ENCODE results near the gene PLCB3. TPM values are rescaled to one million over a fixed set of nuclear protein-coding genes. Genes with fewer than 3 reads are reported as not detected.
A peak's percentile ranks its signal among the peaks of the same experiment; 100 is the strongest.

Gene PLCB3
- total RNA-seq, 1 experiment from 2014 or later: 42.3 TPM

DNA sequence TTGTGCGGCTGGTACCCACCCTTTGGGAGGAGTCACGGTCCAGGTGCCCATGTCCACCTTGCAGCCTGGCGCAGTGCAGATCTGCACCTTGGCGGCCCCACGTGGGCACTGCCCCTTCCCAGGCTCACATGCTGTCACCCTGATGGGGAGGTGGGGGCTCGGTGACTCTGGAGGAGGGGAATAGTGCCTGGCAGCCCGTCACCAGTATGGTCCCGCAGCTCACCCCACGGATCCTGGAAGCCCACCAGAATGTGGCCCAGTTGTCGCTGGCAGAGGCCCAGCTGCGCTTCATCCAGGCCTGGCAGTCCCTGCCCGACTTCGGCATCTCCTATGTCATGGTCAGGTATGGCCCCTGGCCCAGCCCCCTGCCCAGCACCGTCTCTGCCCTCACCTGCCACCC is 30.5 kb upstream of the PLCB3 start:
- DNase-seq (ENCODE audit: low read depth): no peak

DNA sequence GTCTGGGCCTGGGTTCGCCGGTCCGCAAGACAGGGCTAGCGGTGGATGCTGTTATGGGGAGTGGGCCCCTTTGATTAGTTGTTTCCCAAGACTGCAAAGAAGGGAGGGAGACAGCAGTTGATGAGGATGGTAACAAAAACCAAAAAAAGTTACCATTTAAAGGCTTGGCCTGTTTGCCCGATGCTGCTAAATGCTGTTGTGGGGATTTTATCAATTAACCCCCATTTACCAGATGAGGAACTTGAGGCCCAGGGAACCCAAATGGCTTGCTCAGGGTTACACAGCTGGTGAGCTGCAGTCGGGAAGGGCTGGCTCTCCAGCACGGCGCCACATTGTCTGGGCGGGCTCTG is 28.7 kb upstream of the PLCB3 start:
- DNase-seq (ENCODE audit: low read depth): no peak

- no peak for DNase-seq (ENCODE audit: low read depth)
Measured at GRCh38 chr11:64223001-64223651, 28.2 kb upstream of the PLCB3 start.

DNA sequence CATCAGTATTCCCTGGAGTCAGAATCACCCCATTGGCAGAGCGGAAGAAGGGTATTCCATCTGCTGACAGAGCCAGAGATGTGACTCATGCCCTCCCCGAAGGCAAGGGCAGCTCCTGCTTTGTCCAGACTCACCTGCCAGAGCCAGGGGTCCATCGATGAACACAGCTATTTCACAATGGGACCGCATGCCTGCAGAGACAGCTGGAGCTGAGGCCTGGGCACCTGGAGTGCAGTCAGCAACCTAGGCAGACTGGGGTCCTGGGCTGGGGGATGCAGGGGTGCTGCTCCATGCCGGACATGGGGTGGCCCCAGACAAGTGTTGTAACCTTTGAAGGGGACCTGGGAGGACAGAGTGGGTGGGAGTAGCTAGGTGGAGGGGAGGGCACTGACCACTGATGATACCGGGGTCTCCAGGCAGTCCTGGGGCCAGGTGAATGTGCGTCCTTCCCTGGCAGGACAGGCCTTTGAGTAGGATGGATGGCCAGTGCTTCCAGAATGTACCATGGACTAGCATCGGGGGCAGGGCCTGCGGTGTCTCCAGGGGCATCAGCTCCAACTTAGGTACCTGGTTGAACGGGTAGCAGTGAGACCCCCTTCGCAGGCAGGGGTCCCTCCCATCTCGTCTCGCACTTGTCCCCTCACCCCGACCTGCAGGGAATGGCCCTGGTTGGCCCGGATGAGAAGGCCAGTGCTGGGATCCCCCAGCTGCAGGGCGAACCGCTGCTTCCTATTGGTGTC is 27.0 kb upstream of the PLCB3 start:
- peak; percentile 68 for DNase-seq (ENCODE audit: low read depth)

DNA sequence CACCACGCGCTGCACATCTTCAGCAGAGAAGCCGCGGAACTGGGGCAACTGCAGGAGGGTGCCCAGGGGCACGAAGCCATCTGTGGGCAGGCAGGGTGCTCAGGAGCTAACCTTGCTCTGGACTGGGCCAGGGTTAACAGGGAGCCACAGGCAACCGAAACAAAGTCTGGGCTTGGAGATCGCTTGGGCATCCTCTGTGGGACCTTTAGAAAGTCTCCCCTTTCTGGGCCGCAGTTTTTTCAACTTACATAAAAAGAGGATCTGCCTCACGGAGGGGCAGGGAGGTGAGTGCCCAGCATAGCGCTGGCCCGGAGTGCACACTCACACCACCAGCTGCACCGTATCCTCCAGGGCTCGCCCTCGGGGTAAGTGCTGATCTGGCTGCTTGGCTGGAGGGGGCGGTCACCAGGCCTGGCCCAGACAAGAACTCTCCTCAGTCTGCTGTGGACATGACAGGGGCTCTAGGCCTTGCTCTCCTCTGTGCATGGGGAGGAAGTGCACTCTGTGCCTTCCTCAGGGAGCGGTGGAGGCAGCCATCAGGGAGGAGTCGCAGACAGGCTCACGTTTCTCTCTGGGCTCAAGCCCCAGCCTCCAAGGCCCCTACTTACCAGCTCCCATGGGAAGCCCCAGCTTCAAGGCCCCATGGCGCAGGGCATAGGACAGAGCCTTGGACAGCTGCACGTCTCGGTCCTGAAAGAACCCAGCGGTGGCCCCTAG is 26.3 kb upstream of the PLCB3 start:
- no peak for DNase-seq (ENCODE audit: low read depth)

- DNase-seq (ENCODE audit: low read depth): peak; percentile 80
Measured at GRCh38 chr11:64225608-64226506, 25.5 kb upstream of the PLCB3 start, which contains the start of the genes NUDT22 and TRPT1. Gene NUDT22 (plus strand): TSS chr11:64226274. CDS start chr11:64226653, 379 bp downstream. Gene TRPT1 (minus strand): TSS chr11:64226186. CDS start chr11:64225860, 326 bp downstream.

- peak; percentile 32 for DNase-seq (ENCODE audit: low read depth)
Measured at GRCh38 chr11:64226507-64227051, 24.8 kb upstream of the PLCB3 start.

DNA sequence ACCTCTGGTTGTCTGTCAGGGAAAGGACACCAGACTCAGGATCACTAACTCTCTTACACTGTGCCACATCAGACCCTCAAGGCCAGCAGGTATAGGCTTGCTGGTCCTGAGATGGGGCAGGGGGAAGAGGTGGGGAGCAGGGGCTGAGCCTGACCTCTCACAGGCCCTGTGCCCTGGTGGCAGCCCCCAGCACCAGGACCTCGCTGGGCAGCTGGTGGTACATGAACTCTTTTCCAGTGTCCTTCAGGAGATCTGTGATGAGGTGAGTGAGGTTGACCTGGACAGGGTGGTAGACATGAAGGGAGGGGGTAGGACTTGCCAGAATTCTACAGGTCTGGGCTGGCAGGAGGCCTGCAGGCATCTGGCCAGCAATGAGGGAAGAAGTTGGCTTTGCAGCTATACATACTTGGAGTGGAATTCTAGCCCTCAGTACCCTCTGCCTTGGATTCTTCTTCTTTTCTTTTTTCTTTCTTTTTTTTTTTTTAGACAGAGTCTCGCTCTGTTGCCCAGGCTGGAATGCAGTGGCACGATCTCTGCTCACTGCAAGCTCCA is 23.8 kb upstream of the PLCB3 start:
- DNase-seq (ENCODE audit: low read depth): no peak

DNA sequence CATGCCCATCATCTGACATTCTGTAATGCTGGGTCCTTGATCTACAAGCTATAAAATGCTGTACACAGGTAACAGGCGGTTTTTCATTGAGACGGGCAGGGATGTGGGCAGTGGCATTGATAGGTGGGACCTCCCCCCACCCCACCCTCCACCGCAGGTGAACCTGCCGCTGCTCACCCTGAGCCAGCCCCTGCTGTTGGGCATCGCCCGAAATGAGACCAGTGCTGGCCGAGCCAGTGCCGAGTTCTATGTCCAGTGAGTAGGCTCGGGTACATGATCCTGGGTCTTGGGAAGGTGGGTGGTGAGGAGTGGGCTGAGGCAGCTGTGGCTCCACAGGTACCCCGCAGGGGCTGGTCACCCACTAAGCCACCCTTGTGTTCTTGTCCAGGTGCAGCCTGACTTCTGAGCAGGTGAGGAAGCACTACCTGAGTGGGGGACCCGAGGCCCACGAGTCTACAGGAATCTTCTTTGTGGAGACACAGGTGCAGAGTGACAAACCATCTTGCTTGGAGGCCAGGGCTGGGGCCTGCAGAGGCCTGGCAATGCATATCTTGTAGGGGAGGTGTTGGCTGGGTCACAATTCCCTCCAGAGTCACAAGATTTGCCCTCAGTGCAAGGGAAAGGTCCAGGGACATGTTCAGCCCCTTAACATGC is 22.1 kb upstream of the PLCB3 start:
- DNase-seq (ENCODE audit: low read depth): no peak

GRCh38 chr11:64229744-64230170 is 21.6 kb upstream of the PLCB3 start:
- DNase-seq (ENCODE audit: low read depth): no peak

DNA sequence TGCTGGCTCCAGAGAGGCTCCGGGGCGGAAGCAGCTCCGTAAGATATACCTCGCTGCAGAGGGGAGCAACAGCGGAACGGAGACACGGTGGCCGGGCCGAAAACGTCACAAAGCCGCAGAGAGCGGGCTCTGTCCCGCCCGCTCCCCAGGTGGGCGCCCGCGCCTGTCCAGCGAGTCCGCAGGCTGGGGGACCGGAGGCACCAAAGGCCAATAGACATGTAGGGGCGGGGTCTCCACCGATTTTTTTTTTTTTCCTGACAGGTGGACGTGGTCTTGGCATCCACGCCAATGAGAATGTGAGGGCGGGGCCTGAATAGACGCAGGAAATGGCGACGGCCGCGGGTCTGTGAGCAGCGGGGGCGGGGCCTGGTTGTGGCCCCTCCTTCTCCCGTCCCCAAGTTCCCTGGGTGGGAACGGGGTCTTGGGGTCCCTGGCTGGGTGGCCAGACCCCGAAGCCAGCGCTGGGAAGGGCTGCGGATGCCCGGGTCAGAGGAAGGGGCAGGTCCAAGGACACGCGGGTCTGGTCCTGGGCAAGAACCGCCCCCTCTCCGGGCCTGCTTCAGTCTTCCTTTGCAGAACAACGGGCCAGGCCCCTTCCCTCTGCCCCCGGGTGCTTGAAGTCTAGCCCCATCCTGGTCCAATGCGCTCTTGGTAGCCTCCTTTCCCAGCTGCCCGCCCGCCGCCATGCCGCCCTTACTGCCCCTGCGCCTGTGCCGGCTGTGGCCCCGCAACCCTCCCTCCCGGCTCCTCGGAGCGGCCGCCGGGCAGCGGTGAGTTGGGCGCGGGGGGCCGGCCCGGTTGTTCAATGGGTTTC is 21.0 kb upstream of the PLCB3 start, which contains the start of gene DNAJC4:
Gene DNAJC4, plus strand, starts transcription at position 378 of the 814 bp plus-strand sequence. Its CDS starts 307 bp downstream, at position 685.
- DNase-seq (ENCODE audit: low read depth): peak; percentile 94

- peak; percentile 41 for DNase-seq (ENCODE audit: low read depth)
Measured at GRCh38 chr11:64230985-64231365, 20.4 kb upstream of the PLCB3 start.

DNA sequence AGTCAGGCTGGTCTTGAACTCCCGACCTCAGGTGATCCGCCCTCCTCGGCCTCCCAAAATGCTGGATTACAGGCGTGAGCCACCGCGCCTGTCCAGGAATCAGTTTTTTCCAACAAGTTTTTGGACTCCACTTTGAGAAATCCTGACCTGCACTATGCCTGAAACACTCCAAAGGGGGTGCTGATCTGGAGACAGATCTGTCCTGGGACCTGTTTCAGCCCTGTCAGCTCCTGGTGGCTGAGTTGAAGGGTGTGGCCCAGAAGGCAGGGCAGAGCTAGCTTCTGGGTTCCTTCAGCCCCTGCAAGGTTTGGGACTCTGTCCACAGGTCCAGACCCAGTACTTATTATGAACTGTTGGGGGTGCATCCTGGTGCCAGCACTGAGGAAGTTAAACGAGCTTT is 19.8 kb upstream of the PLCB3 start:
- DNase-seq (ENCODE audit: low read depth): no peak

- no peak for DNase-seq (ENCODE audit: low read depth)
Measured at GRCh38 chr11:64232182-64232966, 19.0 kb upstream of the PLCB3 start.

- no peak for DNase-seq (ENCODE audit: low read depth)
Measured at GRCh38 chr11:64232967-64233315, 18.4 kb upstream of the PLCB3 start.

DNA sequence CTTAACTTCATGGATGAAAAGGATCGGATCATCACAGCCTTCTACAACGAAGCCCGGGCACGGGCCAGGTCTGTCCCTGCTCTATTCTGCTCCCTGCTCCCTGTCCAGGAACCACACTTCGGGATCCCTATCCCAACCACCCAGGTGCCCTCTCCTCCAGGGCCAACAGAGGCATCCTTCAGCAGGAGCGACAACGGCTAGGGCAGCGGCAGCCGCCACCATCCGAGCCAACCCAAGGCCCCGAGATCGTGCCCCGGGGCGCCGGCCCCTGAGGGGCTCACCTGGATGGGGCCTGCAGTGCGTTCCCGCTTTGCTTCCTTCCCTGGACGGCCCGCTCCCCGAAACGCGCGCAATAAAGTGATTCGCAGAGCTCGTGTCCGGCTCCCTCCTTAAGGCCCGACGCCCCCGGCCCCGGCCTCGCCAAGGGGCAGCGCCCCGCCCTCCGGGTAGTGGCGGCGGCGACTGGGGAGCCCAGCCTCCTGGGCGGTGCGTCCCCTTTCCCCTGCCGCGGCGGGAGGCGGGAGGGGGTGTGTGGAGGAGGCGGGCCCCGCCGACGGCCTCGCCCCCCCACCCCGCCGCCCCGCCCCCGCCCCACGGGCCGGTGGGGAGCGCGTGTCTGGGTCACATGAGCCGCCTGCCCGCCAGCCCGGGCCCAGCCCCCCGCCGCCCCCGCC is 17.3 kb upstream of the PLCB3 start, which contains the start of gene VEGFB:
Gene VEGFB, plus strand, starts transcription at position 672 of the 674 bp plus-strand sequence. CDS start 250 bp downstream, outside the sequence.
- peak; percentile 60 for DNase-seq (ENCODE audit: low read depth)

- peak; percentile 37 for DNase-seq (ENCODE audit: low read depth)
Measured at GRCh38 chr11:64234647-64235379, 16.5 kb upstream of the PLCB3 start.

Data from M059J (cell line).